Stomach (tissue), 4 donors: ENCODE results near the gene SP2.

Experiments used
- CTCF ChIP-seq, 7 experiments: fragments of 450-650 bp in 4 of 7; fragments of 200-600 bp in 3 of 7; sonication (generic) in 3 of 7; IDR thresholded peaks; one replicate each; pipeline ENCODE4 v1.5.1; 2016 to 2019; ENCODE audit warnings: antibody characterized with exemption in 7 of 7, control low read depth in 2 of 7, mild to moderate bottlenecking in 1 of 7
- POLR2A ChIP-seq, 4 donors: fragments of 450-650 bp; IDR thresholded peaks; one replicate each; pipeline ENCODE4 v1.6.1; 2016; ENCODE audit warnings: antibody characterized with exemption in 4 of 4, control low read depth in 2 of 4, mild to moderate bottlenecking in 1 of 4, moderate library complexity in 1 of 4
- POLR2AphosphoS5 ChIP-seq, 3 donors: sonication (generic); formaldehyde crosslinking; IDR thresholded peaks; one replicate each; pipeline ENCODE4 v1.6.1; 2016; ENCODE audit warnings: antibody characterized with exemption in 3 of 3

- TF ChIP-seq POLR2A (IDR thresholded peaks at IDR 0.05) (no peak), POLR2AphosphoS5 (IDR thresholded peaks at IDR 0.05) (no peak), CTCF (IDR thresholded peaks at IDR 0.05) (no peak)
Observed at GRCh38 chr17:47879028-47879585, 16.9 kb upstream of the SP2 start.
